ENCODE results near the gene SNX15. TPM values are rescaled to one million over a fixed set of nuclear protein-coding genes. Genes with fewer than 3 reads are reported as not detected.

SNX15 gene
- total RNA-seq, 1 donor from 2014 or later: 25.1 TPM

DNA sequence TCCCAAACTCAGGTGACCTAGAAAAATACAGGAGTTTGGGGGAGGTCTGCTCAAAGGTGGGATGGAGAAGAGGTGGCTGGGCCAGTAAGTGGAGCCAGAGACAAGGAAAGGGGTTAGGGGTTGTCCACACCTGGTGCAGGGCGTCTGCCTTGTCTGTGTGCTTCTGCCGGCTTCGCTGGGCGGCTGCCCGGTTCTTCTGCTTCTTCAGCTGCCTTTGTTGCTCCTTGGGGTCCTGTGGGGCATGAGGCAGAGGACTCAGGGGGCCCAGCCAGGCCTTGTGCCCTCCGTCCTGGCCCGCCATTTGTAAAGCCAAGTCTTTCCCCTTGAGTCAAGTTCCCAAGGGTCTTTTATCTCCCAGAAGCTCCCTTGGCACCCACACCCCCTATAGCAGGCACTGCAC, 32.9 kb upstream of the SNX15 start:
- H3K27me3 ChIP-seq: no peaks in the 10 kb centered on the region
- H3K4me1 ChIP-seq: peaks cover 0 to 7% of the 10 kb centered on the region in 2 donors
- DNase-seq (ENCODE audit: low spot score in 2 of 2): no peak
- H3K4me3 ChIP-seq: no peak overlapping the region
- no peak overlapping the region for H3K27ac ChIP-seq
- TF ChIP-seq, protein P1, sequence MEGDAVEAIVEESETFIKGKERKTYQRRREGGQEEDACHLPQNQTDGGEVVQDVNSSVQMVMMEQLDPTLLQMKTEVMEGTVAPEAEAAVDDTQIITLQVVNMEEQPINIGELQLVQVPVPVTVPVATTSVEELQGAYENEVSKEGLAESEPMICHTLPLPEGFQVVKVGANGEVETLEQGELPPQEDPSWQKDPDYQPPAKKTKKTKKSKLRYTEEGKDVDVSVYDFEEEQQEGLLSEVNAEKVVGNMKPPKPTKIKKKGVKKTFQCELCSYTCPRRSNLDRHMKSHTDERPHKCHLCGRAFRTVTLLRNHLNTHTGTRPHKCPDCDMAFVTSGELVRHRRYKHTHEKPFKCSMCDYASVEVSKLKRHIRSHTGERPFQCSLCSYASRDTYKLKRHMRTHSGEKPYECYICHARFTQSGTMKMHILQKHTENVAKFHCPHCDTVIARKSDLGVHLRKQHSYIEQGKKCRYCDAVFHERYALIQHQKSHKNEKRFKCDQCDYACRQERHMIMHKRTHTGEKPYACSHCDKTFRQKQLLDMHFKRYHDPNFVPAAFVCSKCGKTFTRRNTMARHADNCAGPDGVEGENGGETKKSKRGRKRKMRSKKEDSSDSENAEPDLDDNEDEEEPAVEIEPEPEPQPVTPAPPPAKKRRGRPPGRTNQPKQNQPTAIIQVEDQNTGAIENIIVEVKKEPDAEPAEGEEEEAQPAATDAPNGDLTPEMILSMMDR (IDR thresholded peaks at IDR 0.05): no peak
- intact Hi-C loops (cut with DNase I): no loop called here
- H3K9me3 ChIP-seq: no peaks in the 10 kb centered on the region
- H3K36me3 ChIP-seq: no peaks in the 10 kb centered on the region

DNA sequence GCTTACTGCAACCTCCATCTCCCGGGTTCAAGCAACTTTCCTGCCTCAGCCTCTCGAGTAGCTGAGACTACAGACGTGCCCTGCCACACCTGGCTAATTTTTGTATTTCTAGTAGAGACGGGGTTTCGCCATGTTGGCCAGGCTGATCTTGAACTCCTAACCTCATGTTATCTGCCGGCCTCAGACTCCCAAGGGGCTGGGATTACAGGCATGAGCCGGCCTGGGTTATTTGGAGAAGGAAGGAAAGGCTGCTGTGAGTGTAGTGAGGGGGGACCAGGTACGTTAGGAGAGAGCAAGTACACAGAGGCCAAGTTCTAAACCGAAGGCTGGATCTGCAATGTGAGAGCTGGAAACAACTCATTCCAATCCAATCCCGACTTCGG, 30.9 kb upstream of the SNX15 start:
- Histone ChIP-seq H3K9me3 (no peaks in the 10 kb centered on the region), H3K36me3 (no peaks in the 10 kb centered on the region), H3K27ac (peak overlapping the region; percentile 63 to 64), H3K27me3 (no peaks in the 10 kb centered on the region), H3K4me1 (peaks cover 0 to 7% of the 10 kb centered on the region in 2 donors), H3K4me3 (peak overlapping the region; percentile 56 to 65)
- intact Hi-C loops (cut with DNase I): no loop called here
- TF ChIP-seq, protein P1 (IDR thresholded peaks at IDR 0.05): no peak
- no peak for DNase-seq (ENCODE audit: low spot score in 2 of 2)

DNA sequence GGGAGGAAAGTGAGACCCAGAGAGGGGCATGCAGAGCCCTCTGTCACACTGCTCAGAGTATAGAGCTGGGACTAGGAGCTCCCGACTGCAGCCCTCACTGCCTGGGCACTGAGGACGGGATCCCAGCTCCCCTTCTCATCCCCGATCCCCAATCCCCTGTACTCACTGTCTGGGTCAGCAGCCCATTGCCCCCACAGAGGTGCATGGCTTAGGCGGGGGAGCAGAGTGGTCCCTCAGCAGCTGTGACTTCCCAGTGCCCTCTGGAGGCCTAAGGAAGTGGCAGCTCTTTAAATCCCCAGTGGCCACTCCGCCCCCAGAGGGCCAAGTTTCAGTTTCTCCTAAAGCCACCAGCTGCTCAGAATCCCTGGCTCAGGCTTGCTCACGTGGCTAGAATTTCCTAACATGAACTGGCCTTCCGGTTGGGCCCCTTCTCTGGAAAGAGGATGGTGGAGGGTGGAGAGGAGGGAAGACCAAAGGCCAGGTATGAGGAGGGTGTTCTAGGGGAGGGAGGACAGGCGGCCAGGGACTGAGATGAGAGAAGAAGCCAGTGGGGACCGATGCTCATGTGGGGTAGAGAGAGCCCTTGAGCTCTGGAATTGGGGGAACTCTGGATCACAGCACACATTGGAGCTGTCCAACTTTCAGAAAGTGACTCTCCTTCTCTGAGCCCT, 30.4 kb upstream of the SNX15 start, which contains the start of gene BATF2:
BATF2 (minus strand) TSS at position 262 of the 671 bp plus-strand sequence; CDS start at position 205, 57 bp downstream.
- TF ChIP-seq, protein P1 (IDR thresholded peaks at IDR 0.05): peak; percentile 24 to 51 (median 36)
- intact Hi-C loops (cut with DNase I): no loop called here
- H3K27ac ChIP-seq: peak within 1 kb of the TSS; percentile 63 to 64
- peak; percentile 28 to 88 for DNase-seq (ENCODE audit: low spot score in 2 of 2)
- peaks cover 0 to 7% of the 10 kb centered on the region in 2 donors for H3K4me1 ChIP-seq
- H3K9me3 ChIP-seq: no peaks in the 10 kb centered on the region
- peak within 1 kb of the TSS; percentile 56 to 65 for H3K4me3 ChIP-seq
- H3K36me3 ChIP-seq: no peaks in the 10 kb centered on the region
- no peaks in the 10 kb centered on the region for H3K27me3 ChIP-seq

DNA sequence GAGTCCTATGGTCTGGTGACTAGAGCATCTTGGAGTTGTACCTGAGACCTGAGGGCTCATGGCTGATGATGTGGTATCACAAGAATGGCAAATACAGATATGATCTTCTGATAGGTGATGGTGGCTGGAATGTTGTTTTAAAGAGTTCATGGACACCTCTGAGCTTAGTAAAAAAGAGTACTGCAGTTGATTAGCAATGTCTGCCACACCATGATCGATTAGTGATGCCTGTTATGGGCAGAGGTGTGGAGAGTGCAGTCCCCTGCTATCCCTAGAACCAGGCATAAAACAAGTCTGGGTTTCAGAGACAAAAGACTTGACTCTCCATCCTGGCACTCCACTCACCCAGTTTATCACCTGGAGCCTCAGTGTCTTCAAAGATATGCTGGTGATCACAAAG, 29.1 kb upstream of the SNX15 start:
- Histone ChIP-seq H3K9me3 (no peaks in the 10 kb centered on the region), H3K4me1 (peaks cover 0 to 7% of the 10 kb centered on the region in 2 donors), H3K4me3 (no peak overlapping the region), H3K36me3 (no peaks in the 10 kb centered on the region), H3K27ac (no peak overlapping the region), H3K27me3 (no peaks in the 10 kb centered on the region)
- intact Hi-C loops (cut with DNase I): no loop called here
- TF ChIP-seq, protein P1 (IDR thresholded peaks at IDR 0.05): no peak
- no peak for DNase-seq (ENCODE audit: low spot score in 2 of 2)

DNA sequence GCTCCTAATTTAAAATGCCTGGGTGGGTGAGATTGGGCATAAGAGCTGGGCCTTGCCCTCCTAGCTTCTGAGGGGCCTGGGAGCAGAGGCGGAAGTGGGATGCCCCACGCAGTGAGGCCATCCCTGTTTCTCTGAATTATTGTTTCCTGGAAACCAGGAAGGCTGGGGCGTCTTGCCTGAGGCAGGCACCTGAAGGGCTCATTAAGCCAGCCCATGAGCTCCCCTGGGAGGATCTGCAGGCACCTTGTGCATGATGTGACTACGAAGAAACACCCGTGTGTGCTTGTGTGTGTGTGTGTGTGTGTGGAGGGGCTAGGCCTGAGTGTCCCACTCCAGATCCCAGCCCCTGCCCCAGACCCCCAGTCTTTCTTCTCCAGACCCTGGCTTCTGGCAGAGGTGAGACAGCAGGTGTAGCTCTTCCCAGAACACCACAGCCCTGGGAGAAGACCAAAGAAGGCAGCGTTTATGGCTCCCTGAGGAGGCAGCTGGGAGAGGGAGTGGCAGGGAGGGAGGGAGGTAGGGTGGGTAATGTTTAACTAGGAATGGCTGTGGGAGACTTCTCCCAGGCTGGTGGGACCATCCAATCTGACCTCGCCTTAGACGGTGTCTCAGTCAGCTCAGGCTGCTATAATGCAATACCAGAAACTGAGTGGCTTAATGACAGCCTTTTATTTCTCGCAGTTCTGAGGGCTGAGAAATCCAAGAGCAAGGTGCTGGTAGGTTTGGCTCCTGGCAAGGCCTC, 28.4 kb upstream of the SNX15 start:
- no peak overlapping the region for H3K27ac ChIP-seq
- H3K27me3 ChIP-seq: no peaks in the 10 kb centered on the region
- TF ChIP-seq, protein P1 (IDR thresholded peaks at IDR 0.05): no peak
- intact Hi-C loops (cut with DNase I): no loop called here
- no peaks in the 10 kb centered on the region for H3K9me3 ChIP-seq
- no peak overlapping the region for H3K4me3 ChIP-seq
- peaks cover 0 to 7% of the 10 kb centered on the region in 2 donors for H3K4me1 ChIP-seq
- DNase-seq (ENCODE audit: low spot score in 2 of 2): no peak
- H3K36me3 ChIP-seq: no peaks in the 10 kb centered on the region

Measured in ascending aorta (tissue), 2 donors.